NCI-H1048 (cell line): ENCODE measurements around the gene C12orf75.
"Not testable (repeated sequence)": the region's sequence is repeated elsewhere in the genome, so short reads cannot be mapped to it uniquely, and the experiment has no call there.

Experiments used
- DNase-seq: peaks from one replicate; lab custom pipeline; 2025; lab: John Stamatoyannopoulos, UW

C12orf75 gene

GRCh38 chr12:105310476-105311085, 19.9 kb upstream of the C12orf75 start:
- DNase-seq: not testable (repeated sequence)

DNA sequence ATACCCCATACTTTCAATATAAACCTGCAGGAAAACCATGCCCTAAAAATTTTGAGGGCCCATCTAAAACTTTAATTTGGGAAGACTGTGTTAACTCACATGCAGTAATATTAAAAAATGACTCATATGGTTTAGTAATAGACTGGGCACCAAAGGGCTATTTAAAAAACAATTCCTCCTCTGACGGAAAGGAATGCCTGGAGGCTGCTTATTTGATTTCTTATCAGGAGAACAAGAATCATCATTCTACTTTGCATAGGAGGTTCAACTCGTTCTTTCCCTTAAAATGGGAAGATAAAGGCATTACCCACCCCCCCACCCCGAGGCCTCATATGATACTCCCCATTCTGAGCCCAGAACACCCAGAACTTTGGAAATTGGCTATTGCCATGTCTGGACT, 18.6 kb upstream of the C12orf75 start:
- DNase-seq: not testable (repeated sequence)

DNA sequence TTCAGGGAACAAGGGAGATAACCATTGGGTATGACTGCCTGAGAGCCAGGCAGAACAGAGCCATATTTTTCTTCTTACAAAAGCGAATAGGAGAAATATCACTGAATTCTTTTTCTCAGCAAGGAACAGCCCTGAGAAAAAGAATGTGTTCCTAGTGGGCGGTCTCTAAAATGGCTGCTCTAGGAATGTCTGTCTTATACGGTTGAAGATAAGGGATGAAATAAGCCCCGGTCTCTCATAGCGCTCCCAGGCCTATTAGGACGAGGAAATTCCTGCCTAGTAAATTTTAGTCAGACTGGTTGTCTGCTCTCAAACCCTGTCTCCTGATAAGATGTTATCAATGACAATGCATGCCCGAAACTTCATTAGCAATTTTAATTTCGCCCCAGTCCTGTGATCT, 16.7 kb upstream of the C12orf75 start:
- not testable (repeated sequence) for DNase-seq

- no peak for DNase-seq
These were observed 15.4 kb upstream of the C12orf75 start for GRCh38 chr12:105315130-105315529.

DNA sequence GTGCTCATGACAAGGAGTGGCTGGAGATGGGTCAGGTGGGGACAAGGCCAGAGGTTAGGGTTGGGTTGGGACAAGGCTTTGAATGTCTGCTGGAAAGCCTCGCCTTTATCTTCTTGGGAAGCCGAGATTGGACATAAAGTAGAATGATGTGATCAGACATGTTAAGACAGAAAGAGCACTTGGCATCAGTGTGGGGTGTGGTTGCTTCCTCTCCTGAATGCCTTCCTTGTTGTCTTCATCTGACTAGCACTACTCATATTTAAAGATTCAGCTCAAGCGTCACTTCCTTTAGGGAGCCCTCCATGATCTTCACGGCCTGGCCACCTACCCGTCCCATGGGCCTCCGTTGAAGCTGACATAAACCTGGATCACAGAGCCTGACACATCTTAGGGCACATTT, 14.8 kb upstream of the C12orf75 start:
- DNase-seq: no peak

GRCh38 chr12:105316931-105317852, 13.3 kb upstream of the C12orf75 start:
- DNase-seq: no peak

- no peak for DNase-seq
These were observed 12.4 kb upstream of the C12orf75 start for GRCh38 chr12:105317942-105318621.

GRCh38 chr12:105318651-105319483, 11.6 kb upstream of the C12orf75 start:
- DNase-seq: no peak

DNA sequence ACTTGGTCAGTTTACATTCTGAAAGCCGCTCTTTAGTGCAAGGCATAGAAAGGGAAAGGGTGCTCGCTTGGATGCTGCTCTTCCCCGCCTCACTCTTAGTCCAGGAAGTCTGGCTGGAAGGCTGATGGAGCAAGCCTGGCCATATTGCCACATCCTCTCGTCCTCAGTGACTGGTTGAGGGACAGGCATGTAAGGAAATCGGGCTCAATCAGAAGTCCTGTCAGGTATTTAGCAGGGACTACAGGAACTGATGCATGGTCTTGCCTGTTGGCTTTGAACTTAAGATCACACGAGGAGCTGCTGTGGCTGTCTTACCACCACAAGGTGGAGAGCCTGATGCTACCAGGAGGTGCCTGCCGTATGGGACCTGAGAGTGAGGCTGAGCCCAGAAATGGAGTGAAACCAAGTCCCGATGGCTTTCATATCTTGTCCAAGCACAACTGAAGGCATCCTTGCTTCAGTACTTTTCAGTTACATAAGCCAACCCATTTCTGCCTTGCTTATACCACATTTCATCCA, 10.7 kb upstream of the C12orf75 start:
- DNase-seq: no peak

- no peak for DNase-seq
These were observed 9.4 kb upstream of the C12orf75 start for GRCh38 chr12:105321125-105321524.

GRCh38 chr12:105322070-105322469, 8.4 kb upstream of the C12orf75 start:
- no peak for DNase-seq

DNA sequence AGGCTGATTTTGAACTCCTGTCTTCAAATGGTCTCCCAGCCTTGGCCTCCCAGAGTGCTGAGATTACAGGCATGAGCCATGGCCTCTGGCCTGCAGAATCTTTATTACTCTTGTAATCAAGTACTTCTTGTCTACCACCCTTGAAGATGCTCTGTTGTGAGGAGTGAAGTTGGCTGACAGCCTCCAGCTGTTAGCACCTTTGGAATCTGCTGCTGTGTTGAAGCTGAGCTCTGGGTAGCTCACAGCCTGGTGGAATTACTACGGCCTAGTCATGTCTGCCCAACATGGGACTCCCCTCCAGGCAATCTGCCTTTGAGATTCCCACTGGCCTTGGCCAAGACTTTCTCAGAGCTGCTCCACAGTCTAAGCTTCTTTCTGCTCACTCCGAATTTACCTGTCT, 5.8 kb upstream of the C12orf75 start:
- DNase-seq: no peak

DNA sequence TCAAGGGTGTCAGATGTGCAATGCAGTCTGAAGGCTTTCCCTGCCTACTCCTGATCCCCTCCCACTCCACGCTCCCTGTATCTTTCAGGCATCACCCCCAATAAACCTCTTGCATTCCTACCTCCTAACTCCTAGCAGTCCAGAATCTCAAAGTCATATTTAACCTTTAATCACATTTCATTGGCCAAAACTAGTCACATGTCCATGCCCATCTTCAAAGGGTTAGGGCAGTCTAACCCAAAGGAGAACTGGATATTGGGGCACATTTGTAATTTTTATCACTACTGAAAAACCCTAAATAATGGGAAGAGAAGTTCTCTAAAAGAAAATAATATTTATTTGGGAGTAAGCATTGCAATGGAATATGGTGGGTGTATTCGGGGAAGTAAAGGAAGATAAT, 5.4 kb upstream of the C12orf75 start:
- DNase-seq: no peak

DNA sequence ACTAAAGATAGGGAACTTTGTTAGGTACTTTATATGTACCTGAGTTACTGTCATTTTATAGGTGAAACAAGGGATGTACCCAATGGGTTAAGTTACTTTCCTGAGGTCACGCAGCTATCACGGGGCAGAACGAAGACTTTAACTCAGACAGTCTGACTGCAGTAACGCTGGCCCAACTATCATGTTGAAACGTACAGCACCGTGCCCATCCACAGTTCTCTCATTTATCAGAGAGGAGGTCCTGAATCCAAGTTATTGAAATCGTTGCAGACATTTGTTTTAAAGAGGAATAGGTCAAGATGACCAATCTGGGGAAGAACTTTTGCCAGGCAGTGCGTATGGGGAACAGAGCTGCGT, 587 bp upstream of the C12orf75 start:
- DNase-seq: no peak

DNA sequence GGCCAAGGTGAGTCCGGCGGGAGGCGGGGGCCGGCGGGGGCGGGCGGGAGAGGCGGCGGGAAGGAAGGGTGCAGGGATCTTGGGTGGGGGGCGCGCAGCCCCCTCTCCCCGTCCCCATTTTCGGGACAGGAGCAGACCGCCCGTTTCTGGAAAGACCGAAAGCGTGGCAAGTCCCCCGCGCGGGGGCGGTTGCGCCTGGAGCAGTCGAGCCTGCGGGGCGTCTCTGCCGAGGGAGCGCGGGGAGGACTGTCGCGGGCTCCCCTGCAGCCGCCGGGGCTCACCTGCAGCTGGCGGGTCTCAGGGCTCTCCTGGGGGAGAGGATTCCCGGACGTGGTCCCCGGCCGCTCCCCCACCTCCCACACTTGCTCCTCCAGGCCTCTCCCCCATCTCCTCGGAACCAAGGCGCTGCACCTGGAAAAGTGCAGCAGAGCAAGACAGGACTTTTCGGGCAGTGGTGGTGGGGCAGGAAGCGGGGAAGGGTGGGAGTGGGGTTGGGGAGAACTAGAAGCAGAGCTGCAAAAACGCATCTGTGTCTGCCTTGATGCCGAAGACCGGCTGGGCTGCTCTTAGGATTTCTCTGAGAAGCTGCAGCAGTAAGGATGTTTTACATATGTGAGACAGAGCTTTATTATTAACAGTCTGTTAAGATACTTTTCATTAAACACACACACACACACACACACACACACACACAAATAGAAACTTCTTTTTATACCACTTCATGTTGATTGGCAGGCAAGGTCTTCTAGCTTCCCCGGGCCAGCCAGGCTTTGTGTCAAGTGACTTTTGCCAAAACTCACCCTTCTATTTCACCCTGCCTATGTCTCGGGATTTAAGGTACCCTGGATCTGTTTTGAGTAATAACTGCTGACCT, 677 bp downstream of the C12orf75 start:
- DNase-seq: no peak

- no peak for DNase-seq
These were observed 1.3 kb downstream of the C12orf75 start for GRCh38 chr12:105331805-105332251.

- DNase-seq: not testable (repeated sequence)
These were observed 1.8 kb downstream of the C12orf75 start for GRCh38 chr12:105332286-105332685.

DNA sequence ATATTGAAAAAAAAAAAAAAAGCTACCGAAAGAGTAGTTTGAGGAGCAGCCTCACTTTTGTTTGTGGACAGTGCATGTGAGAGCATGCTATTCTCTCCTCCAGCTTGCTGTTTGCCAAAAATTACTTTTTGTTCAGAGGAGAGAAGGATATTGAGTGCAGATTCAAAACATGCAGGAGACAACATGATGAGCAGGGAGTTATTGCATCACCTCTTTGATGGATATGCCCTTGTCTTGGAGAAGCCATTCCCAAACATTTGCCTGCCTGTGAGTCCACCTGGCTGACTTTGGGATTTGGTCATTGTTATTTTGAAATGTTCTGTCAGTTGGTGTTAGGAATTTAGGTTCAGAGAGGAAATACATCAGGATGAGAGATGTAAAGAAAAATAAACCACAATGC, 2.4 kb downstream of the C12orf75 start:
- DNase-seq: no peak

- DNase-seq: no peak
These were observed 3.5 kb downstream of the C12orf75 start for GRCh38 chr12:105334001-105334400.

DNA sequence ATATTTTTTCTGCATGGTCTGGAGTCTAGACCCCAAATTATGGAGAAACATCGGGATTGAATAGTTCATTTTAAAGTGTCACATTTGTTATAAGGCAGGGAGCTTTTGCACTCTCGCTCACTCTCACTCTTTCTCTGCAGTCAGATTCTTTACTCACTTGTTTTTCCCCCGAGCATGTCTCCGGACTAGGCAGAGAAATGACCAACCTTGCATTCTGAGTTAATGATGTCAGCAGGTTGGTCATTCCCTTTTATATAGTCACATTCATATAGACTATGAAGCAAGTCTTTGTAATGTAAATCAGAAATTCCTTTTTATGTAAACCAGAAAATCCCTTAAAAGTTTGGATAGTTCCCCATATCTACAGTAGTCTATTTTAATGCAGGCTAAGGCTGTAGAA, 4.1 kb downstream of the C12orf75 start:
- DNase-seq: no peak

- DNase-seq: no peak
These were observed 5.4 kb downstream of the C12orf75 start for GRCh38 chr12:105335856-105336255.
